ENCODE measurements around the gene PRTFDC1. TPM values are rescaled to one million over a fixed set of nuclear protein-coding genes. Genes with fewer than 3 reads are reported as not detected.
A peak's percentile ranks its signal among the peaks of the same experiment; 100 is the strongest.

PRTFDC1 gene
- total and polyA plus RNA-seq, 2 donors (not counting 3 experiments of a cell fraction or from before 2014, with no cell fraction given): 22.0 to 27.0 TPM

GRCh38 chr10:24952707-24953645 is 570 bp upstream of the PRTFDC1 start:
- CTCF ChIA-PET: interaction anchor here (0.7 to 1.8 kb wide), 7 partner anchors 65 to 311 kb away, joined by 3 to 7 read pairs (median 4); partner anchors contain the start of gene ARHGAP21
- Histone ChIP-seq H3K27ac (ENCODE audit: insufficient read depth, low read depth, low read length) (peak overlapping the region; percentile 64), H3K9ac (replicated peaks; ENCODE audit: extremely low read depth, insufficient read depth, low read length) (peak overlapping the region; percentile 78), H2AFZ (ENCODE audit: low read depth, low read length) (peak overlapping the region; percentile 98), H3K79me2 (ENCODE audit: control insufficient read depth, insufficient read depth, low read length) (no peaks in the 10 kb centered on the region), H3K27me3 (ENCODE audit: control insufficient read depth in 2 of 2, insufficient read depth in 2 of 2, low read length in 2 of 2) (no peaks in the 10 kb centered on the region), H3K4me2 (ENCODE audit: insufficient read depth, low read length) (peak overlapping the region; percentile 60), H4K20me1 (replicated peaks; ENCODE audit: control insufficient read depth, extremely low read depth, insufficient read depth, low read length) (no peaks in the 10 kb centered on the region), H3K4me3 (replicated peaks in 1 of 3; ENCODE audit: insufficient read depth in 1 of 3, low read depth in 1 of 3, low read length in 3 of 3) (peak overlapping the region; percentile 38 to 47 (median 44)), H3K9me1 (replicated peaks; ENCODE audit: control insufficient read depth, extremely low read depth, insufficient read depth, low read length) (no peaks in the 10 kb centered on the region), H3K9me3 (replicated peaks; ENCODE audit: control insufficient read depth, insufficient read depth, low read length) (no peaks in the 10 kb centered on the region), H3K36me3 (ENCODE audit: control insufficient read depth in 2 of 2, extremely low read depth in 1 of 2, insufficient read depth in 2 of 2, low read length in 2 of 2) (no peaks in the 10 kb centered on the region), H3K4me1 (ENCODE audit: control insufficient read depth, extremely low read depth, insufficient read depth, low read length) (peaks cover 9% of the 10 kb centered on the region)
- BruUV-seq (replicated peaks): no TSS peak
- peak; percentile 49 for FAIRE-seq
- intact Hi-C loops (cut with micrococcal nuclease): loop anchor here (1.0 to 2.0 kb wide), 4 partner anchors 64 to 310 kb away; partner anchors contain the start of genes ENKUR and THNSL1
- DNase-seq (ENCODE audit: low read depth, low spot score): peak; percentile 31
- TF ChIP-seq CTCF (IDR thresholded peaks at IDR 0.05; ENCODE audit: extremely low read depth in 1 of 2, insufficient read depth in 1 of 2, low read depth in 1 of 2, low read length in 2 of 2) (peak in 1 of 2 donors; percentile 21), POLR2AphosphoS5 (IDR thresholded peaks at IDR 0.05; ENCODE audit: insufficient read depth, low read depth, low read length) (peak; percentile 63), JUN (IDR thresholded peaks at IDR 0.05; ENCODE audit: borderline replicate concordance, insufficient read depth, insufficient read length, low read depth) (no peak), MAX (IDR thresholded peaks at IDR 0.05; ENCODE audit: insufficient read depth, insufficient read length) (no peak), POLR2A (IDR thresholded peaks at IDR 0.05; ENCODE audit: low read depth, low read length) (peak; percentile 18)
- POLR2A ChIA-PET: interaction anchor here (0.6 to 0.7 kb wide), 2 partner anchors 230 to 391 kb away, joined by 7 to 9 read pairs; no protein-coding TSS in a partner anchor
- dilution Hi-C loops (cut with MboI; ENCODE audit: extremely low pct_ligation_motif_present, low sequenced_read_pairs): no loop called here

Measured in endothelial cell of umbilical vein (primary cell).